Keratinocyte (primary cell): Measurements from ENCODE around the gene C4orf17. TPM values are rescaled to one million over a fixed set of nuclear protein-coding genes. Genes with fewer than 3 reads are reported as not detected.

ENCODE experiments used
- DNase-seq: peaks from one replicate; pipeline ENCODE4 v3.0.0-alpha.2; 2011; ENCODE audit warnings: low read depth, missing footprints, low spot score
- FAIRE-seq: peaks from 2 replicates; lab custom pipeline; 2011; peaks lifted over from hg19 to GRCh38; lab: Jason Lieb, UNC
- H2AFZ ChIP-seq: 2 replicates; pipeline ENCODE4 v1.6.0; 2012; ENCODE audit warnings: low read length, control low read depth, inconsistent platforms; ENCODE audit not compliant: control insufficient read depth
- H3K27ac ChIP-seq: 2 replicates; pipeline ENCODE4 v1.5.1; 2011; ENCODE audit warnings: low read length; ENCODE audit not compliant: control insufficient read depth, insufficient read depth
- H3K27me3 ChIP-seq: 3 replicates; pipeline ENCODE4 v1.6.0; 2011; ENCODE audit warnings: low read length; ENCODE audit not compliant: control insufficient read depth, insufficient read depth; ENCODE audit errors: extremely low read depth
- H3K36me3 ChIP-seq, 2 experiments: 2 replicates in 1 of 2; 3 replicates in 1 of 2; pipeline ENCODE4 v1.5.1; 2011; ENCODE audit warnings: low read length in 2 of 2, mild to moderate bottlenecking in 1 of 2; ENCODE audit not compliant: control insufficient read depth in 2 of 2, insufficient read depth in 2 of 2; ENCODE audit errors: extremely low read depth in 1 of 2
- H3K4me1 ChIP-seq: 3 replicates; pipeline ENCODE4 v1.5.1; 2011; ENCODE audit warnings: low read length; ENCODE audit not compliant: control insufficient read depth, insufficient read depth; ENCODE audit errors: extremely low read depth
- H3K4me2 ChIP-seq: 3 replicates; pipeline ENCODE4 v1.6.0; 2011; ENCODE audit warnings: low read depth, low read length; ENCODE audit not compliant: control insufficient read depth, insufficient read depth; ENCODE audit errors: extremely low read depth
- H3K4me3 ChIP-seq, 3 experiments: fragments of 200-600 bp in 1 of 3; sonication (generic) in 1 of 3; 2 replicates in 2 of 3; 3 replicates in 1 of 3; pipeline ENCODE4 v1.5.1; 2011 to 2016; ENCODE audit warnings: low read length in 3 of 3, mild to moderate bottlenecking in 3 of 3, control low read depth in 2 of 3, inconsistent platforms in 1 of 3, low read depth in 1 of 3, mixed read lengths in 1 of 3, mixed run types in 1 of 3, moderate library complexity in 1 of 3; ENCODE audit not compliant: control insufficient read depth in 2 of 3, insufficient read depth in 2 of 3; ENCODE audit errors: extremely low read depth in 1 of 3
- H3K79me2 ChIP-seq: 2 replicates; pipeline ENCODE4 v1.6.0; 2012; ENCODE audit warnings: low read length; ENCODE audit not compliant: control insufficient read depth, insufficient read depth
- H3K9ac ChIP-seq: 3 replicates; pipeline ENCODE4 v1.6.0; 2011; ENCODE audit warnings: low read length; ENCODE audit not compliant: control insufficient read depth, insufficient read depth; ENCODE audit errors: extremely low read depth
- H3K9me1 ChIP-seq: 3 replicates; pipeline ENCODE4 v1.6.0; 2011; ENCODE audit warnings: low read length; ENCODE audit not compliant: control insufficient read depth, insufficient read depth; ENCODE audit errors: extremely low read depth
- H3K9me3 ChIP-seq: 2 replicates; pipeline ENCODE4 v1.5.1; 2012; ENCODE audit warnings: low read depth, low read length; ENCODE audit not compliant: control insufficient read depth
- H4K20me1 ChIP-seq: 3 replicates; pipeline ENCODE4 v1.6.0; 2011; ENCODE audit warnings: low read length; ENCODE audit not compliant: control insufficient read depth, insufficient read depth; ENCODE audit errors: extremely low read depth
- EZH2 ChIP-seq: IDR thresholded peaks from one replicate; pipeline ENCODE4 v1.6.1; 2012; ENCODE audit warnings: inconsistent platforms, mild to moderate bottlenecking, low read length, moderate library complexity
- dilution Hi-C: fragments of 300-500 bp; cut with MboI; formaldehyde crosslinking; loops from one replicate; pipeline ENCODE4 v1.7.0; 2020; ENCODE audit warnings: low sequenced_read_pairs; ENCODE audit not compliant: extremely low pct_ligation_motif_present
- polyA plus RNA-seq, 5 experiments: library from polyadenylated mRNA; depleted of rRNA in 3 of 5; stranded (reverse) in 3 of 5; stranded (forward) in 1 of 5; unstranded in 1 of 5; fragments of >200 nt; gene quantifications; 1 replicate in 1 of 5; 2 replicates in 3 of 5; 3 replicates in 1 of 5; pipeline versions ENCODE4 v1.2.1 to v1.2.3, GENCODE V29; 2011 to 2012; ENCODE audit warnings: missing spikeins in 2 of 5, low read depth in 1 of 5, low replicate concordance in 1 of 5
- TF ChIP-seq, protein P1 (sequence below), 3 experiments: IDR thresholded peaks in 1 of 3; conservative IDR thresholded peaks in 1 of 3; optimal IDR thresholded peaks in 1 of 3; 2 replicates in 2 of 3; 3 replicates in 1 of 3; pipeline versions ENCODE3 to v1.5.1; 2011; ENCODE audit warnings: low read length in 3 of 3, mild to moderate bottlenecking in 3 of 3, moderate library complexity in 2 of 3, control low read depth in 1 of 3, inconsistent platforms in 1 of 3; ENCODE audit not compliant: insufficient read depth in 2 of 3; ENCODE audit errors: extremely low read depth in 1 of 3

Gene C4orf17
- polyA plus RNA-seq, 1 donor (not counting 4 experiments of a cell fraction or from before 2014, with no cell fraction given): not detected

DNA sequence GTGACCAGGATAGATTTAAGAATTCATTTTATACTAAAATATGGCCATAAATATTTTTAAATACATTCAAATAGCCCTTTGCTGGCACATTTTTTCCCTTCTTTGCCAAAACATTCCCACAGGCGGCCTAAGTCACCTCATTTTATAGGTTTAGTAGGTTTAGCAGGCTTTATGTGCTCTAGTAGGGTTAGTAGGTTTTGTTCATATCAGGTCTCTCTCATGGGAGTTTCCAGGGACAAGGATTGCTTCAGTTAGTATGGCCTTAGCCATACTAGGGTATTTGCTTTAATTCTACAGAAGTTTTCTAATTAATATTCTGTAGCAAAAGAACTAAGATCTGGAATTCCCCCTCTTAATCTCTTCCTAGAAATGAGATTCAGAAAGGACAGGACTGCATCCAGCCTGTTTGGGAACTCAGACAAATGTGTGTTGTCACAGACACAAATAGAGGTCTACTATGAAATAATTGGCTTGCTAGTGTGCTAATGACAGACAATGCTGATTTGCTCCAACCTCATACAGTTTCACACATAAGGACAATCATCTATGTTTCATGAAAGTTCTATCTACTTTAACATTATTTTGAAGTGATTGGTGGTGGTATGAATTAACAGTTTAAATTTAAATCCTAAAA lies 63.0 kb downstream of the C4orf17 start:
- no peak for DNase-seq
- no peak overlapping the region for H3K4me2 ChIP-seq
- FAIRE-seq: no peak
- H3K4me1 ChIP-seq: no peaks in the 10 kb centered on the region
- H3K27ac ChIP-seq: no peak overlapping the region
- no peaks in the 10 kb centered on the region for H3K9me1 ChIP-seq
- H3K4me3 ChIP-seq: no peak overlapping the region
- H3K27me3 ChIP-seq: peaks cover 3% of the 10 kb centered on the region
- dilution Hi-C loops: no loop called here
- no peak overlapping the region for H2AFZ ChIP-seq
- H3K79me2 ChIP-seq: no peaks in the 10 kb centered on the region
- no peaks in the 10 kb centered on the region for H3K9me3 ChIP-seq
- TF ChIP-seq EZH2: no peak
- TF ChIP-seq, protein P1, sequence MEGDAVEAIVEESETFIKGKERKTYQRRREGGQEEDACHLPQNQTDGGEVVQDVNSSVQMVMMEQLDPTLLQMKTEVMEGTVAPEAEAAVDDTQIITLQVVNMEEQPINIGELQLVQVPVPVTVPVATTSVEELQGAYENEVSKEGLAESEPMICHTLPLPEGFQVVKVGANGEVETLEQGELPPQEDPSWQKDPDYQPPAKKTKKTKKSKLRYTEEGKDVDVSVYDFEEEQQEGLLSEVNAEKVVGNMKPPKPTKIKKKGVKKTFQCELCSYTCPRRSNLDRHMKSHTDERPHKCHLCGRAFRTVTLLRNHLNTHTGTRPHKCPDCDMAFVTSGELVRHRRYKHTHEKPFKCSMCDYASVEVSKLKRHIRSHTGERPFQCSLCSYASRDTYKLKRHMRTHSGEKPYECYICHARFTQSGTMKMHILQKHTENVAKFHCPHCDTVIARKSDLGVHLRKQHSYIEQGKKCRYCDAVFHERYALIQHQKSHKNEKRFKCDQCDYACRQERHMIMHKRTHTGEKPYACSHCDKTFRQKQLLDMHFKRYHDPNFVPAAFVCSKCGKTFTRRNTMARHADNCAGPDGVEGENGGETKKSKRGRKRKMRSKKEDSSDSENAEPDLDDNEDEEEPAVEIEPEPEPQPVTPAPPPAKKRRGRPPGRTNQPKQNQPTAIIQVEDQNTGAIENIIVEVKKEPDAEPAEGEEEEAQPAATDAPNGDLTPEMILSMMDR (optimal IDR thresholded peaks at IDR 0.05 in 1 of 3, IDR thresholded peaks at IDR 0.05 in 1 of 3, conservative IDR thresholded peaks at IDR 0.05 in 1 of 3; ENCODE audit: extremely low read depth in 1 of 3, insufficient read depth in 2 of 3, low read length in 3 of 3): no peak
- no peak overlapping the region for H3K9ac ChIP-seq
- no peaks in the 10 kb centered on the region for H4K20me1 ChIP-seq
- H3K36me3 ChIP-seq: no peaks in the 10 kb centered on the region

DNA sequence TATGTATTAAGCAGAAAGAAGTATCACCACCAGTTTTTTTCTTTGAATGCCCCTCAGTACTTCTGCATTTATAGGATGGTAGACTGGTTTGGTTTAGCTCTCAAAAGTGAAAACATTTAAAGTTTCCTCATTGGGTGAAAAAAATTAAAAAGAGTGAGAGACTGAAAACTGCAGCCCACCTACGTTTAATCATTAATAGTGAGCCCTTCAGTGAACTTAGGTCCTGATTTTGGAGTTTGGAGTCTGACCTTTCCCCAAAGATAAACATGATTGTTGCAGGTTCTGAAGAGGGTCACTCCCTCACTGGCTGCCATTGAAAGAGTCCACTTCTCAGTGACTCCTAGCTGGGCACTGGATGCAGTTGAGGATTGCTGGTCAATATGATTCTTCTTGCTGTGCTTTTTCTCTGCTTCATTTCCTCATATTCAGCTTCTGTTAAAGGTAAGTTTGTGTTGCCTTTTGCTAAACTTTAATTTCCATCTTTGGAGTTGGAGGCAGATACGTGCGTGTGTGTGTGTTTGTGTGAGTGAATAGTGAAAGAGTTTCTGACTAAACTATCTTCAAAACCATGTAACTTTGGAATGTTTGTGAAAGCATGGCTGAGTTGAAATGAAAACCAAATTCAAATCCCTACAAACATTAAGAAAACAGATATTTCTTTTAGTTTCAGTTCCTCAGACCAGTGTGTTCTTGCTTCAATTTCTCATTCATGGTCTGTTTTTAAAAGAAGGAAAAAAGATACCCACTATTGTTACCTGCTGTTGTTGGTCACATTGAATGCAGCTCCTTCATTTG lies 63.9 kb downstream of the C4orf17 start, which contains the start of gene MTTP:
Gene MTTP (plus strand): TSS at position 295 of the 795 bp plus-strand sequence. CDS start 86 bp downstream, at position 381.
- peaks cover 3% of the 10 kb centered on the region for H3K27me3 ChIP-seq
- no peak within 1 kb of the TSS for H3K27ac ChIP-seq
- H3K4me2 ChIP-seq: no peak within 1 kb of the TSS
- no peaks in the 10 kb centered on the region for H3K4me1 ChIP-seq
- no peak for TF ChIP-seq EZH2
- TF ChIP-seq, protein P1 (optimal IDR thresholded peaks at IDR 0.05 in 1 of 3, IDR thresholded peaks at IDR 0.05 in 1 of 3, conservative IDR thresholded peaks at IDR 0.05 in 1 of 3; ENCODE audit: extremely low read depth in 1 of 3, insufficient read depth in 2 of 3, low read length in 3 of 3): no peak
- dilution Hi-C loops: no loop called here
- no peak for DNase-seq
- no peak within 1 kb of the TSS for H3K9ac ChIP-seq
- H2AFZ ChIP-seq: no peak within 1 kb of the TSS
- H3K9me1 ChIP-seq: no peaks in the 10 kb centered on the region
- FAIRE-seq: no peak
- no peaks in the 10 kb centered on the region for H3K36me3 ChIP-seq
- no peak within 1 kb of the TSS for H3K4me3 ChIP-seq
- H3K9me3 ChIP-seq: no peaks in the 10 kb centered on the region
- H4K20me1 ChIP-seq: no peaks in the 10 kb centered on the region
- no peaks in the 10 kb centered on the region for H3K79me2 ChIP-seq
